BE2C (cell line): Measurements from ENCODE around the gene ZBTB40.

Source experiments
- DNase-seq: peaks from one replicate; pipeline ENCODE4 v3.0.0-alpha.2; 2020
- H3K27me3 ChIP-seq: fragments of 250-450 bp; sonication (Bioruptor Pico); 2 replicates; pipeline ENCODE4 v1.5.1; 2020; ENCODE audit warnings: mild to moderate bottlenecking
- H3K36me3 ChIP-seq: fragments of 250-450 bp; sonication (Bioruptor Pico); 2 replicates; pipeline ENCODE4 v1.5.1; 2020; ENCODE audit warnings: mild to moderate bottlenecking
- H3K4me1 ChIP-seq: fragments of 250-450 bp; sonication (Bioruptor Pico); 2 replicates; pipeline ENCODE4 v1.5.1; 2020
- H3K4me3 ChIP-seq: 2 replicates; pipeline ENCODE4 v1.5.1; 2011; ENCODE audit warnings: low read depth, low read length
- H3K9me3 ChIP-seq: fragments of 250-450 bp; sonication (Bioruptor Pico); 2 replicates; pipeline ENCODE4 v1.5.1; 2020
- CTCF ChIP-seq: IDR thresholded peaks from 2 replicates; pipeline ENCODE4 v1.5.1; 2012; ENCODE audit warnings: mild to moderate bottlenecking, low read depth, low read length

The ZBTB40 gene

GRCh38 chr1:22461100-22461499, 9.4 kb downstream of the ZBTB40 start:
- no peaks in the 10 kb centered on the region for H3K36me3 ChIP-seq
- H3K27me3 ChIP-seq = no peaks in the 10 kb centered on the region
- H3K4me3 ChIP-seq = no peak overlapping the region
- peaks cover 6% of the 10 kb centered on the region; the same call in 1 of the 2 replicates for H3K4me1 ChIP-seq
- H3K9me3 ChIP-seq = no peaks in the 10 kb centered on the region
- no peak for DNase-seq
- no peak for TF ChIP-seq CTCF

- no peak for TF ChIP-seq CTCF
- peaks cover 3% of the 10 kb centered on the region; the same call in 1 of the 2 replicates for H3K4me1 ChIP-seq
- DNase-seq = no peak
- H3K36me3 ChIP-seq = no peaks in the 10 kb centered on the region
- H3K9me3 ChIP-seq = no peaks in the 10 kb centered on the region
- no peak overlapping the region for H3K4me3 ChIP-seq
- no peaks in the 10 kb centered on the region for H3K27me3 ChIP-seq
Observed at GRCh38 chr1:22461678-22462527, 10.3 kb downstream of the ZBTB40 start.

- Histone ChIP-seq H3K4me3 (no peak overlapping the region), H3K27me3 (no peaks in the 10 kb centered on the region), H3K9me3 (no peaks in the 10 kb centered on the region), H3K4me1 (no peaks in the 10 kb centered on the region), H3K36me3 (no peaks in the 10 kb centered on the region)
- TF ChIP-seq CTCF = no peak
- DNase-seq = no peak
Observed at GRCh38 chr1:22462928-22463327, 11.3 kb downstream of the ZBTB40 start.

- Histone ChIP-seq H3K9me3 (no peaks in the 10 kb centered on the region), H3K4me1 (no peaks in the 10 kb centered on the region), H3K27me3 (no peaks in the 10 kb centered on the region), H3K36me3 (no peaks in the 10 kb centered on the region), H3K4me3 (no peak overlapping the region)
- no peak for DNase-seq
- TF ChIP-seq CTCF = no peak
Observed at GRCh38 chr1:22465015-22465565, 13.4 kb downstream of the ZBTB40 start.

- 0 out of 2 replicates have a peak, but pooled peaks cover 1% of the 10 kb centered on the region for H3K4me1 ChIP-seq
- no peaks in the 10 kb centered on the region for H3K9me3 ChIP-seq
- no peaks in the 10 kb centered on the region for H3K36me3 ChIP-seq
- H3K27me3 ChIP-seq = no peaks in the 10 kb centered on the region
- H3K4me3 ChIP-seq = no peak overlapping the region
- no peak for TF ChIP-seq CTCF
- DNase-seq = no peak
Observed at GRCh38 chr1:22465671-22466070, 14.0 kb downstream of the ZBTB40 start.

GRCh38 chr1:22470227-22470626, 18.6 kb downstream of the ZBTB40 start:
- TF ChIP-seq CTCF = no peak
- Histone ChIP-seq H3K36me3 (no peaks in the 10 kb centered on the region), H3K4me1 (0 out of 2 replicates have a peak, but pooled peaks cover 3% of the 10 kb centered on the region), H3K9me3 (no peaks in the 10 kb centered on the region), H3K4me3 (no peak overlapping the region), H3K27me3 (no peaks in the 10 kb centered on the region)
- DNase-seq = no peak
